HepG2 (cell line): ENCODE measurements around the gene HLA-DQB2. TPM values are rescaled to one million over a fixed set of nuclear protein-coding genes. Genes with fewer than 3 reads are reported as not detected.

ENCODE experiments used
- AGO2 ChIP-seq: fragments of 200-400 bp; formaldehyde crosslinking; optimal IDR thresholded peaks from 2 replicates; pipeline ENCODE3; 2017; ENCODE audit warnings: mild to moderate bottlenecking, low read depth, low read length, moderate library complexity
- ASH2L ChIP-seq: fragments of 300-600, 200-600 bp; sonication (generic); IDR thresholded peaks from 2 replicates; pipeline ENCODE4 v1.7.0; 2017; ENCODE audit warnings: low read depth, mild to moderate bottlenecking, moderate library complexity, mixed read lengths, low read length; ENCODE audit not compliant: insufficient read length
- DZIP1 ChIP-seq: sonication (generic); formaldehyde crosslinking; IDR thresholded peaks from 2 replicates; pipeline ENCODE4 v1.5.0; 2020; ENCODE audit warnings: mild to moderate bottlenecking, missing genetic modification reagents
- EED ChIP-seq: sonication (generic); formaldehyde crosslinking; IDR thresholded peaks from 2 replicates; pipeline ENCODE4 v1.5.0; 2020; ENCODE audit warnings: mild to moderate bottlenecking, missing genetic modification reagents
- FLYWCH1 ChIP-seq: sonication (generic); formaldehyde crosslinking; IDR thresholded peaks from 2 replicates; pipeline ENCODE4 v1.8.1; 2023; ENCODE audit warnings: mild to moderate bottlenecking, missing genetic modification reagents
- GPBP1L1 ChIP-seq: sonication (generic); formaldehyde crosslinking; IDR thresholded peaks from 2 replicates; pipeline ENCODE4 v1.5.0; 2020; ENCODE audit warnings: mild to moderate bottlenecking, missing genetic modification reagents
- HDAC6 ChIP-seq: fragments of 200-600 bp; sonication (generic); IDR thresholded peaks from 2 replicates; pipeline ENCODE4 v1.7.0; 2017; ENCODE audit warnings: mild to moderate bottlenecking, antibody characterized with exemption, low read length, low read depth
- IRF9 ChIP-seq: sonication (generic); formaldehyde crosslinking; IDR thresholded peaks from 2 replicates; pipeline ENCODE4 v1.8.0; 2022; ENCODE audit warnings: missing genetic modification reagents, mild to moderate bottlenecking, borderline replicate concordance
- MYPOP ChIP-seq: sonication (generic); formaldehyde crosslinking; IDR thresholded peaks from 2 replicates; pipeline ENCODE4 v1.8.1; 2023; ENCODE audit warnings: mild to moderate bottlenecking, moderate library complexity, missing genetic modification reagents
- NFKB2 ChIP-seq: sonication (generic); formaldehyde crosslinking; IDR thresholded peaks from 2 replicates; pipeline ENCODE4 v1.4.0; 2020; ENCODE audit warnings: missing genetic modification reagents, borderline replicate concordance
- NFYC ChIP-seq: IDR thresholded peaks from 2 replicates; pipeline ENCODE4 v1.6.1; 2016; ENCODE audit warnings: missing genetic modification reagents, missing compliant biosample characterization
- PAX8 ChIP-seq: sonication (generic); formaldehyde crosslinking; IDR thresholded peaks from 2 replicates; pipeline ENCODE4 v1.8.0; 2022; ENCODE audit warnings: mild to moderate bottlenecking, missing genetic modification reagents, borderline replicate concordance
- REPIN1 ChIP-seq: sonication (generic); formaldehyde crosslinking; IDR thresholded peaks from 2 replicates; pipeline ENCODE4 v1.8.0; 2022; ENCODE audit warnings: missing genetic modification reagents, low read depth, mild to moderate bottlenecking, borderline replicate concordance
- TCF7 ChIP-seq: sonication (generic); IDR thresholded peaks from 2 replicates; pipeline ENCODE4 v1.6.1; 2016; ENCODE audit warnings: antibody characterized with exemption, low read depth
- TMF1 ChIP-seq: sonication (generic); formaldehyde crosslinking; IDR thresholded peaks from 2 replicates; pipeline ENCODE4 v1.8.1; 2022; ENCODE audit warnings: low read depth, missing genetic modification reagents
- ZNF296 ChIP-seq: sonication (generic); formaldehyde crosslinking; conservative IDR thresholded peaks from 2 replicates; pipeline ENCODE4 v1.5.0; 2020; ENCODE audit warnings: mild to moderate bottlenecking, missing genetic modification reagents
- ZNF503 ChIP-seq: sonication (generic); formaldehyde crosslinking; IDR thresholded peaks from 2 replicates; pipeline ENCODE4 v1.4.0; 2020; ENCODE audit warnings: missing genetic modification reagents
- ZNF672 ChIP-seq: sonication (generic); formaldehyde crosslinking; IDR thresholded peaks from 2 replicates; pipeline ENCODE4 v1.8.1; 2022; ENCODE audit warnings: missing genetic modification reagents
- ZNF720 ChIP-seq: sonication (generic); formaldehyde crosslinking; IDR thresholded peaks from 2 replicates; pipeline ENCODE4 v1.4.0; 2020; ENCODE audit warnings: missing genetic modification reagents
- ZNF788 ChIP-seq: sonication (generic); formaldehyde crosslinking; IDR thresholded peaks from 2 replicates; pipeline ENCODE4 v1.5.0; 2020; ENCODE audit warnings: mild to moderate bottlenecking, missing genetic modification reagents, borderline replicate concordance
- ZZZ3 ChIP-seq: sonication (generic); formaldehyde crosslinking; IDR thresholded peaks from 2 replicates; pipeline ENCODE4 v1.4.0; 2020; ENCODE audit warnings: missing genetic modification reagents, mild to moderate bottlenecking, borderline replicate concordance
- polyA plus RNA-seq, 8 experiments: library from polyadenylated mRNA; depleted of rRNA in 3 of 8; stranded (reverse) in 7 of 8; unstranded in 1 of 8; fragments of >200 nt; fragmentation: Illumina TruSeq in 4 of 8; extraction: Trizol in 4 of 8; gene quantifications; 2 replicates each; pipeline versions ENCODE4 v1.2.1 to v1.2.3, GENCODE V29; 2011 to 2016; ENCODE audit warnings: low read depth in 4 of 8, missing spikeins in 1 of 8, mixed read lengths in 1 of 8; ENCODE audit not compliant: insufficient read depth in 1 of 8
- total RNA-seq, 5 experiments: library from RNA; depleted of rRNA; stranded (reverse); fragments of >200 nt; fragmentation: Illumina TruSeq; extraction: Trizol; gene quantifications; 2 replicates each; pipeline ENCODE4 v1.2.3, GENCODE V29; 2016; ENCODE audit warnings: low read depth in 1 of 5

The HLA-DQB2 gene
- total and polyA plus RNA-seq, 2 of the 13 experiments (the other 11 are each of a cell fraction or from before 2014, with no cell fraction given) = not detected

GRCh38 chr6:32796848-32797776 is 33.8 kb upstream of the HLA-DQB2 start (continued):
- TF ChIP-seq REPIN1 (CRISPR knock-in tag) (no peak), HDAC6 (no peak), ZNF503 (CRISPR knock-in tag) (no peak), ZNF720 (CRISPR knock-in tag) (no peak), TCF7 (no peak), PAX8 (CRISPR knock-in tag) (no peak), ZNF788 (CRISPR knock-in tag) (no peak), EED (CRISPR knock-in tag) (no peak), ZNF672 (CRISPR knock-in tag) (no peak), ZNF296 (CRISPR knock-in tag) (no peak), DZIP1 (0 out of 2 replicates have a peak, but pooled peaks have one; percentile 30), TMF1 (CRISPR knock-in tag) (no peak), GPBP1L1 (CRISPR knock-in tag) (no peak), IRF9 (CRISPR knock-in tag) (no peak), NFYC (CRISPR knock-in tag) (no peak), ASH2L (peak; percentile 41), FLYWCH1 (CRISPR knock-in tag) (no peak), MYPOP (CRISPR knock-in tag) (peak; percentile 63), AGO2 (no peak), NFKB2 (CRISPR knock-in tag) (no peak), ZZZ3 (CRISPR knock-in tag) (no peak)
